T-helper 22 cell (primary cell): ENCODE results near the gene DGKB.

Experiments used
- DNase-seq: peaks from one replicate; pipeline ENCODE4 v3.0.0-alpha.2; 2020; ENCODE audit warnings: low read depth

DGKB gene

DNA sequence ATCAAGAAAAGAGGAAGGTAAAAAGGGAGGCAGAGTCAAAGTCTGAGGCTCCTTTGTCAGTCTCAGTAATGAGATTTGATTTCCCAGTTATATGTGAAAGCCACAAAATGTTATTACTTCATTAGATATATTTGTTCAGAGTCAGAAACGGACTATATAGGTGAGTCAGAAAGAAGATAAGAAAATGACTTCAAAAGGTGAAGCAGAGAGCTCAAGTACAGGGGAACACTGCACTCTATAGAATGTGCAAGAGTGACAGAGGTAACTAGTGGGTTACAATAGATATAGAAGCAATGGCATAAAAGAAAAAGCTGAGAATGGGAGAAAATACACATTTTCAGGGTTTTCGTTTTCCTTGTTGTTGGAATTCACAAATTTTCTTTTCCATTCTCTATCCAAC, 43.3 kb downstream of the DGKB start:
- DNase-seq: no peak

DNA sequence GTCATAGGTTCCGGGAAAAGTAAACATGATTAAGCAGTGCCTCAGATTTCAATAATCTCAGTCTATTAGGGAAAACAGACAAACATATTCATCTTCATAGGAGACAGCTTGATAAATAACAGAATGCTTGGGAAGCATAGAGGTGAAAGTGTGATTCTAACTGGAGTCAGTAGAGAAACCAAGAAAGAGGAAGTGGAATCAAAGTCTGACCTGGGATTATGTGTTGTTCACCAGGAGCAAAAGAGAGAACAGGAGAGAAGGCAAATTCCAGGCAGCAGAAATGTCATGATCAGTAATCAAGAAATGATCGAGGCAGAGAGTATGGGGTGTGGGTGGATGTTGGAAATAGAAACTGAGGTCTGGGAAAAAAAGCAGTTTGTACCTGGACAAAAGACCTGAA, 43.7 kb downstream of the DGKB start:
- no peak for DNase-seq

DNA sequence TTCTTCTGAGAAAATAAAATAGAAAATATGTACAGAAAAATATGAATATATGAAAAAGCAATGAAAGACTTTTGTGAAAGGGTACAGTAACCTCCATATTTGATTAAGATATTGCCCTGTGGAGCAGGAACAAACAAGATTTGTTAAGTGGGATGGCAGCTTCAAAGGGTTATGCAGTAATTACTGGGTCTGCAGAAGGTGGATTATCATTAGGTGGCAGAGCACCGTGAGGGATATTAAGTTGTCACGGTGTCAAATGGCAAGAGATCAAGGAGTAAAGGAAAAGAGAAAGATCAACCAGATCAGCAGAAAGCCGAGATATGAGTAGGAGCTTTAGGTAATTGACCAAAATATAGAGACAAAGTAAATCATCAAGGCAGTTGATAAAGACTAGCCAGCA, 44.1 kb downstream of the DGKB start:
- DNase-seq: no peak

DNA sequence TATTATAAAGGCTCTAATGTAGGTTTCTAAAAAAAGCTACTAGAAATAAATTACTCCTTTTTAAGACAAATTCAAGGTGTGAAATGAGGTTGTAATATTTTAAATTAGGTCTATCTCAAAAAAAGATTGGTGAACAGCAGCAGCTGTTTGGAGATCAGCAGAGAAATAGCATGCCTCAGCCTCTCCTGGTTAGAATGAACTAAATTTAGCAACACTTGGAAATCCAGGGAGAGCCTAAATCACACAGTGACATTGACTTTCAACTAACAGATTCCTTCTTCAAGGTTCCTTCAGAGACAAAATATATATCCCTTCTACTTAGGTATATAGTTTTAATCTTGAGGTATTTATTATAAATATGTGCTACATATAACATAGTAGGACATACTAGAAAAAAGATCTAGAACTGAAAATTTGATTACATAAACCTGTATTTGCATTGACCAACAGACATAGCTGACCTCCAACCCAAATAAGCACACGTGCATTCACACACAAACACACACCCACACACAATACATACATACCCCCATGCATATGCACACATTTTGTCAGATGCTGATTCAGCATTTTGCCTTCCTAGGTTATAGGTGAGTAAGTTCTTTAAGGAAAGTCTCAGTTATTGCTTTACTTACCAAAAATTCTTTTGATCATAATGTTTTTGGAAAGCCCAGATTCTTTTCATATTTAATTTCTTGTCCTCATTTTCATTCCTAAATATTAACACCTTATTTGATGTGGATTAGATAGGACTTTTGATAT, 47.3 kb downstream of the DGKB start:
- DNase-seq: no peak

DNA sequence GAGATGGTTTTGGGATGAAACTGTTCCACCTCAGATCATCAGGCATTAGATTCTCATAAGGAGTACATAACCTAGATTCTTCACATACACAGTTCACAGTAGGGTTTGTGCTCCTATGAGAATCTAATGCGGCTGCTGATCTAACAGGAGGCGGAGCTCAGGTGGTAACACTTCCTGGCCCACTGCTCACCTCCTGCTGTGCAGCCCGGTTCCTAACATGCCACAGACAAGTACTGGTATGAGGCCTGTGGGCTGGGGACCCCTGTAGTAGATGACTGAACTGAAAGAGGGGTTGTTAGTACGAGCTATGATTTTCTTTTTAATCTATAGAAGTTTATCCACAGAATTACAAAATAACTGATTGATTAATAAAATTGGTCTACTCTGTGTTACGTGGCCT, 48.1 kb downstream of the DGKB start:
- no peak for DNase-seq

DNA sequence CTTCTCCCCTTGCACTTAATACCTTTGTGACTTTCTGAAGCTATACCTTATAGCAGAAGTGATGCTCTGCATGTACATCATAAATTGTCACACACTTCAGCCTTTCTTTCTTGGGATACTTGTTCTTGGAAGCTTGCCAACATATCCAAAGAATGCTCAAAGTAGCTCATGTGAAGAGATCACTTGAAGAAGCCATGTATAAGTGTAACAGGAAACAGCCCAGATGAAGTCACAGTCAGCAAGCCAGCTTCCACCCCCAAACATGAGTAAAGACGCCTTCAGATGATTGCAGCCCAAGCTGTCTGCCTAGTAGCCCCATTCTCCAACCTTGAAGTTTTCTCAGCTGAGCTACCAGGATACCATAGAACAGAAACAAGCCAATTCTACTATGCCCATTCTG, 50.9 kb downstream of the DGKB start:
- no peak for DNase-seq

DNA sequence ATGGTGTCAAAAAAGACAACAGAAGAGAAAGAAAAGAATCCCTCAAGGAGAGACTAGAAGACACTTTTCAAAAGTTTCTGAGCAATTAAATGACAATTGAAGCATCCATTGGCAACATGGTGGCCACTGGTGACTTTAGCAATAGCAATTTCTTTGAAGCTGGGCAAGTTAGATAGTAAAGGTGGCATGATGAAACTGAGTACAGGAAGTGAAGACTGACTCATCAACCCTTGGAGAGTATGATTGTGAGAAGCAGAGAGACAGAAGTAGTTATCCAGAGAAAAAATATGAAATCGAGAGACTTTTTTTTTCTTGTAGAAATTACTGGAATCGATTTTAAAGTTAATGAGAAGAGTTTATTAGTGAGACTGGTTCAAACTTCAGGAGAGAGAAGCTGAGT, 52.5 kb downstream of the DGKB start:
- no peak for DNase-seq

DNA sequence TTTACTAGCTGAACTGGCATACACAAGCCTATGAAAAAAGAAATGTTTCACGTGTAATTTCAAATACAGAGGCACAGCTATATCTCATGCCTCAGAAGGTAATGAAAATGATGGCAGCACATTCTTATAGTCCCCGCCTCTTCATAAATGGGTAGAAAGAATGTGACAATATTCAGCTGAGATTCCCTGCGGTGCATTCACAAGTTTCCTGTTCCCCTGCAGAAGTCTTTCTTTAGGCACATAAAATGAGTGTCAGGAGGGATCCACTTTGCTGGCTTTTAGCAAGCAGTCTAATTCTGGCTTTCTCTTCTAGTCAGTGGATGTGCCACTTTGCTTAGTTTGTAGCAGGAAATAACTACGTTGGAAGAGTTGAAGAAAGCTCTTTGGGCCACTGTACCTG, 56.1 kb downstream of the DGKB start:
- DNase-seq: no peak

DNA sequence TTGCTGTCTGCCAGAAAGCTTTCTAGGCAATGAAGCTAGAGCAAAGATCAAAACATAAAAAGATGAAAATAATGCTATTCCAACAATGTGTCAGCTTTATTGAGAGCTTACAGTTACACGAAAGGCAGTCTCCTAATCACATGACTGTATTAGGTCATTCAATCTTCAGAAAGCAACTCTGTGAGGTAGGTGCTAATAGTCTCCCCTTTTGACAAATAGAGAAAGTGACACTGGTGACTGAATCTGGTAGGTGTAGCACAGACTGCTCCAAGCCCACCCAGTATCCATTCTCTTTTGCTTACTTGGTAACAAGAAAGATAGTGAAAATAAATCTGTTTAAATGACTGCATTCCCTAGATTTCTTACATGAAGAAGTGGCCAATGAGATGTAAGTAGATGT, 58.8 kb downstream of the DGKB start:
- no peak for DNase-seq

DNA sequence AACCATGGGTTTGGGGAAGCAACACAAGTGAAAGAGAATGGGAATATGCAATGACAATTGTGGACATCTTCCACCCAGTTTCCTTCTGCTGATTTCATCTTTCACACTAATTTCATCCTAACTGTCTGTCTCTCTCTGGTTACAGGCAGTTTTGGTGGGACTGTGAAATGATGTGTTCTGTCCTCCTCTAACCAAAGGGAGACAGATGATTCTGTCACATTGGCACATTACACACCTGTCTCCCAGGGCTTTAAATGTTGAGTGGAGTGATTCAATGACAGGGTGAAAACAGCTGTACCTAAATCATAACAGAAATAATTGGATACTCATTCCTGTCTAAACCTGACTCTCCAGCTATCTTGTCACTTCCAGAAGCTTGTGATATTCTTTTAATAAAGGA, 60.0 kb downstream of the DGKB start:
- no peak for DNase-seq

DNA sequence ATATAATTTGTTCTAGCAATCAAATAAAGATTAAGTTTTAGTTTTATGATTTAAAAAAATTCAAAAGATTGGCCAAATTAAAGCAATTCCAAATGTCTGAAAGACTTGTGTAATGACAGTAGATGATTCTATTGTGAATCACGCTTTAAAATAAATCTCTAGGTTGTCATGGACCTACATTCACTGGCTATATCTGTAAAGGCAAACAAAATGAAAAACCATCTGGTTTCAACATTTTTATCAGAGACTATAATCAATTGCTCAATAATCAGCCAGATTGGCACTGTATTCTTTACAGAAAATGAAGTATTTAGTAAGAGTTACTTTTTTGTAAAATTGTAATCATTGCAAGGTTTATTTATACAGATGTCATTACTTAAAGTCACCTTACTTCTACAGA, 60.7 kb downstream of the DGKB start:
- no peak for DNase-seq

DNA sequence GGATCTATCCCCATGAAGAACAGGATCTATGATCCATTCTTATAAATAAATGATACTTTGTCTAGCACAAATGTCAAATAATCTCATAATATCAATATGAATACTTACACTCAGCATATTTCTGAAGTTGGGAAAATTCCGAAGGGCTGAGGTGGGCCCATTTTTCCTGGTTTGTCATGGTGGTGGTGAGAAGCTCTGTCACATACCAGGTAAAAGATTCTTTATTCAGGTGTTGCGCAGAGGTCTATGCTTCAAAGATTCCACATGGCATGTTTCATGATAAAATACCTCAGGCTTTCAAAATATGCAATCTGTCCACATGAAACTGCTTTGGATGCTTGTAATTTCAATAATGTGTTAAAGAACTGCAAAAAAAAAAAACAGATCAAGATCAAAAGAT, 61.5 kb downstream of the DGKB start:
- no peak for DNase-seq

DNA sequence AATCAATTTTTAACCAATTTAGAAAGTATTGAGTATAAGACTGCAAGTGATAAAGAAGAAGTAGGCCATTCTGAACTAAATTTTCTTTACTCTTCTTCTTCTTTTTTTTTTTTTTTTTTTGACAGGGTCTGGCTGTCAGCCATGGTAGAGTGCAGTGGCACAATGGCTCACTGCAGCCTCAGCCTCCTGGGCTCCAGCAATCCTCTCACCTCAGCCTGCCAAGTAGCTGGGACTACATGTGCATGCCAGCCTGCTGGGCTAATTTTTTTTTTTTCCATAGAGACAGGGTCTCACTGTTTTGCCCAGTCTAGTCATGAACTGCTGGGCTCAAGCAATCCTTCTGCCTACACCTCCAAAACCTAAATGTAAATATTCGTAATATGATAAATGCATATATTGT, 63.2 kb downstream of the DGKB start:
- no peak for DNase-seq

DNA sequence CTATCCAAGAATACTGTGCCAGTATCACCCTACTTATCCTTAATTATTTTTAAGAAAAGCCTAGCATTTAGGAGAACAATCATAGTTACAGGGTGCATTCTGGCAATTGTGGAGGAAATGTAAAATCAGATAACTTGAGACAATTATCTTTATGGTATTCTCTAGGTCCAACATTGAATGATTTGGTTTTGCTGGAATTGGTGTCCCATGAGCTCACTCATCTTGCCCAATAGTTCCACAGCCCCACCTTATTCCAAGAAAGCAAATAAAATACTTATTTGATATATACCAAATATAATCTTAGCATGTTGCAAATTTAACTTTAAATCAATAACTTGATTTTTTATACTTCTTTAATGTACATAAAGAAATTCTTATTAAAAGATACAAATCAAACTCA, 65.3 kb downstream of the DGKB start:
- DNase-seq: no peak

DNA sequence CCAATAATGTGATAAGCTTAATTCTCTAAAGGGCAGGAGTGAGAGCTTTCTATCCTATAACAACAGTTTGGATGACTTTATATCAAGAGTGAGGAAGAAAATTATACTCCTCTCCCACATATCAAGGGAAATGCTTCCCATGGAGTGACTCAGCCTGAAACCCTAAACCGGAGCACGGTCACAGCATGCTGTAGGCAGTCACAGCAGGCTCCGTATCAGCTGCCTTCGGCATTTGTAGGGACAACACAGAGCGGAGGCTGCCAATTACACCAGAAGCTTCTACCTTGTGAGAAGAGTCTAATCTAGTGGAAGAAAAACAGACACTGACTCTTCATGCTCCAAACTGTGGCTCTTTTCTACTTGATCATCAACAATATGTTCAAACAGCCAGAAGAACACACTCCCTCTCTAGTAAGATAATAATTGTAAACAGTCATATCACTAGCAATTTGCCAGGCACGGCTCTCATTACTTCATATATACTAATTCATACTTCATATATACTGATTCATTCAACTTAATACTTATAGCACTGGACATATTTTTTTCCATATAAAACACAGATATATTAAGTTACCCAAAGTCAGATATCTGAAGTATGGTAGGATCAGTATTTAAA, 65.9 kb downstream of the DGKB start:
- no peak for DNase-seq

DNA sequence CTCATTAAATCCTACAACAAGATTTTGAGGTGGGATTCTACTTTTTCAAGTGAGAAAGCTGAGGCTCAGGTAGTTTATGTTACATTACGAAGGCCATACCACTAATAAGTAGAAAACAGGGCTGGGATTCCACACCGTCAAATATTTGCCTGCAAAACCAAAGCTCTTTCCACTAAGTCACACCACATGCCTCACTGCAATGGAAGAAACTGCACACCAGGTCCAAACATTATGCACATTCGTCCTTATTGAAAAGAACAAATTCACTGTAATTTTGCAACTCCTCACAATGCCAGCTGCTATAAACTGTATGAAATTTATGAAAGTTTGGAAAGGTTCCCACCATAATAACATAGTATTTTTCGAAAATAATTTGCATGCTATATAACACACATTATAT, 66.5 kb downstream of the DGKB start:
- no peak for DNase-seq

DNA sequence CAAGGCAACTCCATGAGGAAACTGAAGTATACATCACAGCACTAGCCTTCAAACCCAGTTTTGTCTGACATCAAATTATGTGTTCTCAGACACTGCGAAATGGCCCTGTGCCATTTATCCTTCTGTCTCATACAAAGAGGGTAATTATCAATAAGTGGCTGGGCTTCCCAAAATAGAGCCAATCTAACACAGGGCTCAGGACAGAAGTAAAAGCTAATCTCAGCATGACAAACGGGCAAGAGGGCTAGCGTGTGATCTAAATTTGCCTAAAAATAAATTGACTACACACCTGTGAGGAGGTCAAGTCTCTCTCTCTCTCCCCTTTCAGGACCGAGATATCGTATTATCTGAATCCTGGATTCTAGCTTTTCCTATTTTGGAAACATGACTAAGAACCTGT, 67.2 kb downstream of the DGKB start:
- DNase-seq: no peak

DNA sequence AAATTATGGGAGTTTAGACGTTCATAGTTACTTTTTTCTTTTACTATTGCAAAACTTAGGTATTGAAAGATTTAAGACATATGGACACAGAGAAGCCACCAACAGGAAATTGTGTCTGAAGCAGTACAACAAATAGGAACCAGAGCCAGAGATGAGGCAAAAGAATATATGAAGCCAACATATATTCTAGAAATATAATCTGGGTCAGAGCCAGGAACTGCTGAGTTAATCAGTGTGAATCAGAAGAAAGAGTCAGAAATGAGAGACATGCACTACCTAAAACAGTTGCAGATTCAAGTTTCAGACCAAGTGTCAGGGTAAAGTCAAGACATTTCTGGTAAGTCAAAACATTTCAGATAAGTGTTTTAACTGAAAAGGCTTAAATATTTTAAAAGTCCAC, 67.7 kb downstream of the DGKB start:
- DNase-seq: no peak

DNA sequence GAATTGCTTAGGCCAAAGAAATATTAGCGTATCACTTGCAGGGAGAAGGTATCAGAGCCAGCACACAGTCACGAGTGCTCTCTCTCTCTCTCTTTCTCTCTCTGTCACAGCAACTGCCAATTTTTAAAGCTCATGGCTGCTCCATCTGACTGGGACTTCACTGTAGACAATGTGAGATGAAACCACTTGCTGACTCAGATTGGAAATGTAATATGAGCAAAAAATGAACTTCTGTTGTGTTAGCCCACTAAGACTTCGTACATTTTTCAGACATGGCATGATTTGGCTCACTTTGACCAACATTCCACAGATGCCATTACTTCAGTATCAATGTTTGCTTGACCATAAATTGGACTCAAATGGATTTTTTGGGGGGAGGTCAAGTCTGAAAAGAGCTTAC, 68.1 kb downstream of the DGKB start:
- DNase-seq: no peak

DNA sequence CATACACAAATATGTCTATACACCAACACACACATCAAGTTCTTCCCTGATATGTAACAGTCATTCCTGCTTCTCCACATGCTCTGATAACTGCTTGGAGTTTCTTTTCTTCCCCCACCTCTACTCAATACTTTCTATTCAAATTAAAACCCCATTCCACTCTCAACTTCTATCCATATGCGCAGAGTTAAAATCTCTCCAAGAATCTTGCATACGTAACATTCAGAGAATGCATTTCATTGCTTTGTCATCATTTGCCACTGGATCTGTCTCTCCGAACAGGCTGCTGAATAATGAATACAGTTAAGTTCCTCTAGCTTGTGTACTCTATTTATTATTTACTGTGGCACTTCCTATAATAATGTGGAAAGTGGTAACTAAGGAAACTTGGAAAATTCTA, 68.8 kb downstream of the DGKB start:
- no peak for DNase-seq

DNA sequence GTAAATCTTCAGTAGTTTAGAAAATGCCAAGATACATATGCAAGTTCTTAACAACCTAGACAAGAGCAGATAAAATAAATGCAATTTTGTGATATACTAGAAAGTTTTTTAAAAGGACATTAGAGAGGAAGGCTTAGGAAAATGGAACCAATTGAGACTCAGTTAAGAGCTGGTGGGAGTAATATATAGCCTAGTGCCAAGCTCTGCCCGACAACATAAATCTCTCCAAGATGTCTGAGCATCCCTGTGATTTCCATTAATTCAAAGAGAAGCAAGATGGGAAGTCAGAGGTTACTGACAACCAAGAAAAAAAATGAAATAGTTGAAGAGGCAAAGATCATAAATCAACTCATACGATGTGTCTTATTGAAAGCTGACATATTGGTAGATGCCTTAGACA, 74.5 kb downstream of the DGKB start:
- no peak for DNase-seq

DNA sequence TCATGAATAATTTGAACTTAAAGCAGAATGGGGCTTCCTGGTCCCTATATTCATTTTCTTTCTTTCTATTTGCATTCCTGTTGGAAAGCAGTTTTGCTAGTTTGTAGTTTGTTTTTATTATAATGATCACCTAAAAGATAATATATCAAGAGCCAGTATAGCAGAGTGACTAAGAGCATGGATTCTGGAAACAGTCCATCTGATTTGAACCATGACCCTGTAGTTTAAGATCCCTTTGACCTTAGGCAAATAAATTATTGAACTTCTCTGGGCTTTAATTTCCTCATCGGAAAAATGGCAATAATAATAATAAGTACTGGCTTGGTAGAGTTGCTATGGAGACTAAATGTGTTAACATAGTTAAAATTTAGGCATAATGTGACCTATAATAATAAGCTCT, 76.1 kb downstream of the DGKB start:
- no peak for DNase-seq

DNA sequence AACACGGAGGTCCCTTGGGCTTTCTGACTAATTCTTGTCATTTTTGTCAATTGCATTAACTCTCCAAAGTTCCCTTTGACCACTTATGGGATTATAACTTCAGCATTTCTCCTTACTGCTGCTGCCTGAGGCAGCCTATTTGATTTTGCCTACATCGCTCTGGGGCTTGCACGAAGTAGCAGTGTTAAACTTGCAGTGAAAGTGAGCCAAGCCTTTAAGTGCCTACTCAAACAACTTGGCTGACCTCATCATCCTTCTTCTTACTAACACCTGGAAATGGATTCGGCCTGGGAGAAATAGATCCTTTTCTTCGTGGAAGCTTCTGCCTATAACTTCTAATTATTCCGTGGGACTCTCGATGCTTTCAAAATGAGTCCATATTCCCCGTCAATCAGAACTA, 76.6 kb downstream of the DGKB start:
- no peak for DNase-seq

DNA sequence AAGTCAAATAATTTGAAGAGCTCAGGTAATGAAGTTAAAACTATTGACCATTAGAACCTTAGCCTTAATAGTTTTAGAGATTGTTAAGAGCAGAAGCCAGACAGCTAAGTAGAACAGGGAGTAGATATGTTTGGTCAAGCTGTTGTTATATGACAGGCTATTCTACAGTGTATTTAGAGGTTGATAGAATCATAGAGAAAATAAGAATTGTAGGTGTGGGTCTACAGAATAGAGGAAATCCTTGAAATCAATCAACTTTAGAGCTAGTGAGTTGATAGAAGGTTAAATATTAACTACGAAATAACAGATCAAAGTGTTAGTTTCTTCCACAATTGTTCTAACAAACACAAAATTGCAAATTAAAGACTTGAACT, 80.1 kb downstream of the DGKB start:
- no peak for DNase-seq
